Tracheal epithelial cell (primary cell): Measurements from ENCODE around the gene DSTYK. TPM values are rescaled to one million over a fixed set of nuclear protein-coding genes. Genes with fewer than 3 reads are reported as not detected.

Experiments used
- total RNA-seq: library from RNA; depleted of rRNA; stranded (reverse); fragments of >200 nt; gene quantifications from 2 replicates; pipeline ENCODE4 v1.2.1, GENCODE V29; 2014

The DSTYK gene, protein sequence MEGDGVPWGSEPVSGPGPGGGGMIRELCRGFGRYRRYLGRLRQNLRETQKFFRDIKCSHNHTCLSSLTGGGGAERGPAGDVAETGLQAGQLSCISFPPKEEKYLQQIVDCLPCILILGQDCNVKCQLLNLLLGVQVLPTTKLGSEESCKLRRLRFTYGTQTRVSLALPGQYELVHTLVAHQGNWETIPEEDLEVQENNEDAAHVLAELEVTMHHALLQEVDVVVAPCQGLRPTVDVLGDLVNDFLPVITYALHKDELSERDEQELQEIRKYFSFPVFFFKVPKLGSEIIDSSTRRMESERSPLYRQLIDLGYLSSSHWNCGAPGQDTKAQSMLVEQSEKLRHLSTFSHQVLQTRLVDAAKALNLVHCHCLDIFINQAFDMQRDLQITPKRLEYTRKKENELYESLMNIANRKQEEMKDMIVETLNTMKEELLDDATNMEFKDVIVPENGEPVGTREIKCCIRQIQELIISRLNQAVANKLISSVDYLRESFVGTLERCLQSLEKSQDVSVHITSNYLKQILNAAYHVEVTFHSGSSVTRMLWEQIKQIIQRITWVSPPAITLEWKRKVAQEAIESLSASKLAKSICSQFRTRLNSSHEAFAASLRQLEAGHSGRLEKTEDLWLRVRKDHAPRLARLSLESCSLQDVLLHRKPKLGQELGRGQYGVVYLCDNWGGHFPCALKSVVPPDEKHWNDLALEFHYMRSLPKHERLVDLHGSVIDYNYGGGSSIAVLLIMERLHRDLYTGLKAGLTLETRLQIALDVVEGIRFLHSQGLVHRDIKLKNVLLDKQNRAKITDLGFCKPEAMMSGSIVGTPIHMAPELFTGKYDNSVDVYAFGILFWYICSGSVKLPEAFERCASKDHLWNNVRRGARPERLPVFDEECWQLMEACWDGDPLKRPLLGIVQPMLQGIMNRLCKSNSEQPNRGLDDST
- 10.8 and 12.1 TPM in 2 replicates for total RNA-seq

GRCh38 chr1:205211169-205211838 is at the start of gene DSTYK:
TSS of gene DSTYK (minus strand) at chr1:205211702. CDS start at chr1:205211535, 167 bp downstream.

DNA sequence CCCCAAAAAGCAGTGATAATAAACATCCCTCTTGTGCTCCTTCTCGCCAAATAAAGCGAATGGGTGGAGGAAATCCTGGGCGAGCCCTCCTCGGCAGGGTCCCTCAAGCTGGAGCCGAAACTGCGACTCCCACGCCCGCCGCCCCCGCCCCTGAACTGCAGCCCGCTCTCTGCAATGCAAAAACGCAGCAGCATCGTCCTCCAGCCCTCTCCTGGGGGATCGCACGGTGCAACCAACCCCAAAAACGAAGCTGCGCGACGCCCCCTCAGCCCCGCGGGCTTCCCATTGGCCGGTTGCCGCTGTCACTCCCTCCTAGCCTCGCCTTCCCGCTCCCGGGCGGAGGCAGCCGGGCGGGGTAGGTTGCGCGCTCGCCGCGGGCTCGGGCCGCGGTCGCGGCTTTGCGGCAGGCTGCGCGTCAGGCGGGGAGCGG is 16.1 kb upstream of the DSTYK start, which contains the start of gene TMCC2:
TSS of gene TMCC2 (plus strand) at position 363 of the 430 bp plus-strand sequence. CDS start 619 bp downstream, outside the sequence.

DNA sequence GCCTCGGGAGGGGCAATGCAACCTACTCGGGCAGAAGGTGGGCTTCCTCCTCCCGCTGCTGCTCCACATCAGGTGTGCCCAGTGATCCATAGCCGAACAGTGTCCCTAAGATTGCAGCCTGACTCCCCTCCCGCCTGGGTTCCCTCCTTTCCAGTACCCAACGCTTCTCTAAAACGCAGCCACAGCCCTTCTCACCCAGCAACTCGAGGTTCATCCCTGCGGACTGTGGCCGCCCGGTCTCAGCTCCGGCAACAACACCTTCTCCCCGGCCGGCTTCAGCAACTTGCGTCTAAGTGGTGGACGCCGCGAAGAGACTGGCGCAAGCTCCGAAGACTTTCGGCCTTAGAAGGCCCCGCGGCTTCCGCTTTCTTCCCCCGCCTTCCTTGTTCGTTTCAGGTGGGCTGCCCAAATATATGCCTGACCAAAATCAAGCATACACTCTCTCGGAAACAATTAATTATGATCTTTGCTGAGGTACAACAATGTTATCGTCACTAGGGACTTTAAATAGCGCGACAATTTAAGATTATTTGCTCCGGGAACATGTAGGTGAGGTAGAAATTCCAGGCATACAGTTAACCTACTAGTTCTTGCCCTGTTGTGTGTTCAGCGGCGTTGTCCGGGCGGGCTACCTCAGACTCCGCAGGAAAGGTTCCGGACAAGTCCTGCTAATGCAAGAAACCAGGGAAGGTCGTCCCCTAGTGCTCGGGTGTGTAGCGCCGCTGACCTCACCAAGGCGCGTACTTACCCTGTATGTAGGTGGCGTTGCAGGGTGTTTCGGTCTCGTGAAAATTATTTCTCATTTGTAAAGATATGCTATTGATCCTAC is 89.6 kb downstream of the DSTYK start, which contains the start of gene RBBP5:
TSS of gene RBBP5 (minus strand) at position 319 of the 829 bp plus-strand sequence. CDS start at position 214, 105 bp downstream.

Other genes with a start within 250 kb of the DSTYK start
- under 0.01 TPM in 1 of 2 replicates, not detected in the other for gene CNTN2, start 168.5 kb downstream of the DSTYK start, total RNA-seq
- gene TMEM81, start 127.2 kb downstream of the DSTYK start, total RNA-seq = 0.96 and 2.3 TPM in 2 replicates
- gene RBBP5, start 89.7 kb downstream of the DSTYK start, total RNA-seq = 16.6 and 19.4 TPM in 2 replicates
- gene TMCC2, start 16.2 kb upstream of the DSTYK start, total RNA-seq = 0.64 and 1.4 TPM in 2 replicates
- gene NUAK2, start 110.0 kb upstream of the DSTYK start, total RNA-seq = 6.2 and 21.9 TPM in 2 replicates
- gene KLHDC8A, start 145.2 kb upstream of the DSTYK start, total RNA-seq = 0.24 TPM in 1 of 2 replicates, not detected in the other
- 3.6 and 10.4 TPM in 2 replicates for gene LEMD1, start 210.4 kb upstream of the DSTYK start, total RNA-seq
- 0.24 and 0.85 TPM in 2 replicates for gene BLACAT1, start 244.3 kb upstream of the DSTYK start, total RNA-seq